ENCODE results near the gene NOX4. TPM values are rescaled to one million over a fixed set of nuclear protein-coding genes. Genes with fewer than 3 reads are reported as not detected.
"Not testable (repeated sequence)": the region's sequence is repeated elsewhere in the genome, so short reads cannot be mapped to it uniquely, and the experiment has no call there.

Gene NOX4
- total RNA-seq, 6 experiments from 2014 or later = 0.18 to 0.62 (median 0.20) TPM; not detected in 1

DNA sequence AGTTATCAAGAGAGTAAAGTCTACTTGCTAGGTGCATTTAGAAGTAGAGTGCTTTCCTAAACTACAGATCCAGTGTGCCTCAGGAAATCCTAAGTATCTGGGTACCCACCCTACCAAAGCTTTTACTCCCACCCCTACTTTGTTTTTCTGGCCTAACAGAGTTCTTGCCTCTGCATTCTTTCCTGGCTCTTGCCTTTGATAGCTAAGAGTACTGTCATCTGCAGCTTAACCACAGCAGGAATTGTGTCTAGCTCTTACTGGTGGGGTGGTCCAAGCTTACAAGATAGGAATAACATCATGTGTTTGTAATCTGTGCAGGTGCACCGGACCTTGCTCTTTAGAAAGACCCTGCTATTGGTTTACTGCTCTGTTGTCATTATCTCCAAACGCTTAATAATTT is 82.7 kb downstream of the NOX4 start:
- H3K36me3 ChIP-seq; H3K9me3 ChIP-seq; H3K4me1 ChIP-seq; ATAC-seq; H3K27me3 ChIP-seq; intact Hi-C loops (cut with DNase I); H3K4me3 ChIP-seq; DNase-seq; H3K27ac ChIP-seq: not testable (repeated sequence)
- 44% methylated on average over 2 of the region's 2 CpGs for WGBS (ENCODE audit: insufficient coverage, low coverage, low lambda C conversion rate, missing lambda C conversion rate)

DNA sequence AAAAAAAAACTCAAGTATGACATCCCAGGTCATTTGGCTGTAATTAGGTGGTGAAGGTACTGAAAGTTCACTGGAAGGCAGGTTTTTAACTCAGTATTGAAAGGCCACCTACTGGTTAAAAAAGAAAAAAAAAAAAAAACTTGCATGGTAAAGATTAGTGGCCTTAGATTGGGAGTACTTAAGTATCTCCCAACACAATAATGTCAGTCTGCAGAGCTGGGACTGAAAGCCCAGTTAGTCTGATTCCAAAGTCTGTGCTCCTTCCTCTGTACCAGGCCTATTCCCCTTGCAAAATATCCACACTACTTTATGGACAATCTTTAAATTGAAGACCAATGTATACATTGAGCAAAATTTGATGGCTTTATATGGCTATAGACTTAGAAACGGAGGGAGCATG is 85.5 kb downstream of the NOX4 start:
- H3K27ac ChIP-seq = no peak overlapping the region
- no peaks in the 10 kb centered on the region for H3K27me3 ChIP-seq
- H3K9me3 ChIP-seq = no peaks in the 10 kb centered on the region
- no peak overlapping the region for H3K4me3 ChIP-seq
- intact Hi-C loops (cut with DNase I) = no loop called here
- WGBS (ENCODE audit: insufficient coverage, low coverage, low lambda C conversion rate, missing lambda C conversion rate) = 56% methylated on average over 1 of the region's 1 CpG
- no peak for DNase-seq
- TF ChIP-seq CTCF (IDR thresholded peaks at IDR 0.05) (peak; percentile 9 to 38 (median 24)), POLR2A (IDR thresholded peaks at IDR 0.05) (no peak)
- no peaks in the 10 kb centered on the region for H3K4me1 ChIP-seq
- peak; percentile 69 to 81 (median 79) for ATAC-seq
- H3K36me3 ChIP-seq = no peaks in the 10 kb centered on the region

DNA sequence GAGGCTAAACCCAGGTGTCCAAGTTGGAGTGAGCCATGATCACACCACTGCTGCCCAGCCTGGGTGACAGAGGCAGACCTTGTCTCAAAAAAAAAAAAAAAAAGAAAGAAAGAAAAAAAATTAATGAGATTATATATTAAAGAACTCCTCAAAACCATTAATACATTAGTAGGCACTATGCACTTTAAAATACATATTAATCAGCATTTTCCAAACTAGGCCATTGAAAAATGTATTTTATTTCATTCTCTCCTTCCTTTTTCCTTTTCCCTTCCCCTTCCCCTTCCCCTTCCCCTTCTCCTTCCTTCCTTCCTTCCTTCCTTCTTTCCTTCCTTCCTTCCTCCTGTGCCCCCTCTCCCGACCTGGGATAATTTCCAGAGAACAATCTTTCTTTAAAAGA is 99.5 kb downstream of the NOX4 start:
- H3K4me3 ChIP-seq; DNase-seq; intact Hi-C loops (cut with DNase I): not testable (repeated sequence)

DNA sequence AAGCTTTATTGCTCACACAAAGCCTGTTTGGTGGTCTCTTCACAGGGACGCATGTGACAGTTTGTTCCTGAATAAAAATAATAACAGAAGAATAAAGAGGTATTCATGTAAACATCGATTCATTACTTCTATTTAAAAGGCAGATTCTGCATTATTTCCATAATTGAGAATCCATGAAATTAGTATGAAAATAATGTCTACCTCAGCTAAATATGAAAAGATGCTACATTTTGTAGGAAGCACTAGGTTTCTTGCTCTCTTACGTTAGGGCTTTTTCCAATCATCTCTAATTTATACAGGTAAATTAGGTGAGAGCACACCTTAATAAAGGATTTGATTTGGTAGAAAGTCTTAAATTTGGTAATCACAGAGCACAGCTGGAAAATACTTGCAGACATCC is 103.7 kb downstream of the NOX4 start:
- H3K27ac ChIP-seq; ATAC-seq; DNase-seq; intact Hi-C loops (cut with DNase I); H3K27me3 ChIP-seq; H3K36me3 ChIP-seq; H3K4me3 ChIP-seq; H3K9me3 ChIP-seq; H3K4me1 ChIP-seq: not testable (repeated sequence)
- 81% methylated on average over 3 of the region's 3 CpGs for WGBS (ENCODE audit: insufficient coverage, low coverage, low lambda C conversion rate, missing lambda C conversion rate)

More for the DNA sequence above, 99.5 kb downstream of the NOX4 start:
- 54% methylated on average over 1 of the region's 1 CpG for WGBS (ENCODE audit: insufficient coverage, low coverage, low lambda C conversion rate, missing lambda C conversion rate)
- not testable (repeated sequence) for H3K27ac ChIP-seq, H3K27me3 ChIP-seq, ATAC-seq, H3K4me1 ChIP-seq, H3K36me3 ChIP-seq, H3K9me3 ChIP-seq

- ATAC-seq; H3K27ac ChIP-seq; DNase-seq; H3K4me3 ChIP-seq; intact Hi-C loops (cut with DNase I); H3K27me3 ChIP-seq; H3K4me1 ChIP-seq; H3K9me3 ChIP-seq; H3K36me3 ChIP-seq: not testable (repeated sequence)
- 92% methylated on average over 3 of the region's 6 CpGs for WGBS (ENCODE audit: insufficient coverage, low coverage, low lambda C conversion rate, missing lambda C conversion rate)
Observed at GRCh38 chr11:89382986-89383385, 108.2 kb downstream of the NOX4 start.

GRCh38 chr11:89381094-89381493 is 110.1 kb downstream of the NOX4 start:
- intact Hi-C loops (cut with DNase I) = no loop called here
- H3K4me1 ChIP-seq = no peaks in the 10 kb centered on the region
- no peaks in the 10 kb centered on the region for H3K36me3 ChIP-seq
- 51% methylated on average over 3 of the region's 3 CpGs for WGBS (ENCODE audit: insufficient coverage, low coverage, low lambda C conversion rate, missing lambda C conversion rate)
- H3K27ac ChIP-seq = no peak overlapping the region
- no peaks in the 10 kb centered on the region for H3K27me3 ChIP-seq
- no peak overlapping the region for H3K4me3 ChIP-seq
- DNase-seq = no peak
- H3K9me3 ChIP-seq = no peaks in the 10 kb centered on the region
- no peak for TF ChIP-seq CTCF (IDR thresholded peaks at IDR 0.05)
- no peak for TF ChIP-seq POLR2A (IDR thresholded peaks at IDR 0.05)
- ATAC-seq = no peak

DNA sequence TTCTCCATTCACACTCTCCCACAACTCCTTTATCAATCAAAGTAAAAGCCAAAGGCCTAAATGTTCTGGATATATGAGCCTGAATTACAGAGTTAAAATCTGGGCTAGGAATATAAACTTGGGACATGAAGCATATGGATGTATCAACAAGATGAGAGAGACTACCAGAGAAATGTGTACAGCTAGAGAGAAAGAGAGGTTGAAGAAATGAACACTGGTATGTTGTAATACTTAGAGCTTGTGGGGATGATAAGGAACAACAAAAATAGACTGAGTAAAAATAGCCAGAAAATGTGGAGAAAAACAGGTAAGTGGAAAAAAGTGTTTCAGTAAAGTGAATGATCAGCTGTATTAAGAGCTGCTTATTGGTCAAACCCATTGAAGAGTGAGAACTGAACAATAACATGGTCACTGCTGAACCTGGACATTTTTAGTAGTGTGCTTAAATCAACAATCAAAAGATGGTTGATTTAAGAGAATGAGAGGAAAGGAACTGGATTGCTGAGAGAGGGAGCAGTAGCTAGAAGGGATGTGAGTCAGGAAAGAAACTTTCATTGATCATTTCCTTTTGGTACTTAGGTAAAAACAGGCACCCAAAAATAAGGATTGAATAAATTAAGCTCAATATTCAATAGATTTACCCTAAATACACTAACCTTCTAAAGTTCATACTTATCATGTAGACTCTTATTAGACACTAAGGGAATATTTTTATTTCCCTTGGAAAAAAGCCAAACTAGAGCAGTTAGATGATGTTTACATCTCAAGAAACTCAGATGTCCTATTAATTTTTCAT is 111.0 kb downstream of the NOX4 start:
- H3K36me3 ChIP-seq; DNase-seq; ATAC-seq; H3K27ac ChIP-seq; intact Hi-C loops (cut with DNase I); H3K4me1 ChIP-seq; H3K9me3 ChIP-seq; H3K4me3 ChIP-seq; H3K27me3 ChIP-seq: not testable (repeated sequence)

DNA sequence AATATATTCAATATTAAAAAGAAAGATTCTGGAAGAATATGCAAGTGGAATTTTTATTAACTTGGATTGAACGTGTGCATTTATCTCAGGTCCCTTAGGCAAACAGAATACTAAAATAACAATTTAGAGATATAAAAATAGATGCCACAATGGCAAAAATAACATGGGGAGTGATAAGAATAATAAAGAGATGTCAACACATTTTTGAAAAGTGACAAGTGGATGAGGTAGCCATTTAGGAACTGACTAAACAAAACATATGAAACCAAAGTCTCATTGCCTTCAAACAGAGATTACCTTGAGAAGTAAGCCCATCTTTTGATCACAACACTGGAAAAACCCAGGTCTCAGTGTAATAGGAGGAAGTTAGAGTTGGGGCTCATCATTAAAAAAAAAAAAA is 112.2 kb downstream of the NOX4 start:
- H3K27me3 ChIP-seq; H3K4me1 ChIP-seq; H3K4me3 ChIP-seq; DNase-seq; H3K27ac ChIP-seq; H3K9me3 ChIP-seq; intact Hi-C loops (cut with DNase I); ATAC-seq; H3K36me3 ChIP-seq: not testable (repeated sequence)
- 69% methylated on average over 1 of the region's 1 CpG for WGBS (ENCODE audit: insufficient coverage, low coverage, low lambda C conversion rate, missing lambda C conversion rate)

- H3K9me3 ChIP-seq; H3K27ac ChIP-seq; H3K36me3 ChIP-seq; ATAC-seq; H3K27me3 ChIP-seq; intact Hi-C loops (cut with DNase I); H3K4me1 ChIP-seq; DNase-seq; H3K4me3 ChIP-seq: not testable (repeated sequence)
- WGBS (ENCODE audit: insufficient coverage, low coverage, low lambda C conversion rate, missing lambda C conversion rate) = 70% methylated on average over 2 of the region's 2 CpGs
Observed at GRCh38 chr11:89369356-89369755, 121.8 kb downstream of the NOX4 start.

- DNase-seq; H3K4me1 ChIP-seq; ATAC-seq; H3K27ac ChIP-seq; H3K27me3 ChIP-seq; H3K9me3 ChIP-seq; H3K36me3 ChIP-seq; intact Hi-C loops (cut with DNase I); H3K4me3 ChIP-seq: not testable (repeated sequence)
- WGBS (ENCODE audit: insufficient coverage, low coverage, low lambda C conversion rate, missing lambda C conversion rate) = 64% methylated on average over 2 of the region's 2 CpGs
Observed at GRCh38 chr11:89364856-89365255, 126.3 kb downstream of the NOX4 start.
